Measurements from ENCODE around the gene CNKSR3.

DNA sequence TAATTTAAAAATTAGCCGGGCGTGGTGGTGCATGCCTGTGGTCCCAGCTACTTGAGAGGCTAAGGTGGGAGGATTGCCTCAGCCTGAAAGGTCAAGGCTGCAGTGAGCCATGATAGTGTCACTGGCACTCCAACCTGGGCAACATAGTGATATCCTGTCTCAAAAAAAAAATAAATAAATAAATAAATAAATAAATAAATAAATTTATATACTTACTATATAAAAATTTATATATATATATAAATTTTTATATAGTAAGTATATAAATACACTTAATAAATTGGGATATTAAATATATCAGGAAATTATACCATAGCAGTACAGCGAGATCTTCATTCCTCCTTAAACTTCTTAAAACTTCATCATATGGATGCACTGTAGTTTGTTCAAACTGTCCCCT lies 130.9 kb downstream of the CNKSR3 start:
- TF ChIP-seq, protein P1, sequence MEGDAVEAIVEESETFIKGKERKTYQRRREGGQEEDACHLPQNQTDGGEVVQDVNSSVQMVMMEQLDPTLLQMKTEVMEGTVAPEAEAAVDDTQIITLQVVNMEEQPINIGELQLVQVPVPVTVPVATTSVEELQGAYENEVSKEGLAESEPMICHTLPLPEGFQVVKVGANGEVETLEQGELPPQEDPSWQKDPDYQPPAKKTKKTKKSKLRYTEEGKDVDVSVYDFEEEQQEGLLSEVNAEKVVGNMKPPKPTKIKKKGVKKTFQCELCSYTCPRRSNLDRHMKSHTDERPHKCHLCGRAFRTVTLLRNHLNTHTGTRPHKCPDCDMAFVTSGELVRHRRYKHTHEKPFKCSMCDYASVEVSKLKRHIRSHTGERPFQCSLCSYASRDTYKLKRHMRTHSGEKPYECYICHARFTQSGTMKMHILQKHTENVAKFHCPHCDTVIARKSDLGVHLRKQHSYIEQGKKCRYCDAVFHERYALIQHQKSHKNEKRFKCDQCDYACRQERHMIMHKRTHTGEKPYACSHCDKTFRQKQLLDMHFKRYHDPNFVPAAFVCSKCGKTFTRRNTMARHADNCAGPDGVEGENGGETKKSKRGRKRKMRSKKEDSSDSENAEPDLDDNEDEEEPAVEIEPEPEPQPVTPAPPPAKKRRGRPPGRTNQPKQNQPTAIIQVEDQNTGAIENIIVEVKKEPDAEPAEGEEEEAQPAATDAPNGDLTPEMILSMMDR (IDR thresholded peaks at IDR 0.05), result no peak
- no peak for TF ChIP-seq POLR2A (IDR thresholded peaks at IDR 0.05)
- TF ChIP-seq POLR2AphosphoS5 (IDR thresholded peaks at IDR 0.05; ENCODE audit: insufficient read depth in 1 of 2, low read depth in 1 of 2), result no peak
